Panc1 (cell line): ENCODE data around the gene SLF1. TPM values are rescaled to one million over a fixed set of nuclear protein-coding genes. Genes with fewer than 3 reads are reported as not detected.
A peak's percentile ranks its signal among the peaks of the same experiment; 100 is the strongest.

Experiments used
- ATAC-seq: fragments of 200-7000 bp; cut with Tn5 transposase; 2 replicates; pipeline ENCODE4 v1.9.1; 2020; ENCODE audit warnings: mild to moderate bottlenecking, moderate library complexity
- BruUV-seq: library from RNA; stranded (reverse); fragments of 400-500 nt; replicated peaks from 2 replicates; lab custom pipeline; 2021; lab: Mats Ljungman, UMichigan
- CTCF ChIA-PET: fragments of 300-600 bp; sonication (Branson Sonifier 250); formaldehyde crosslinking; loops from one replicate; lab custom pipeline; 2022; ENCODE audit warnings: antibody characterized with exemption; lab: Charles Lee
- POLR2A ChIA-PET: fragments of 300-600 bp; sonication (Branson Sonifier 250); formaldehyde crosslinking; loops from one replicate; lab custom pipeline; 2022; ENCODE audit warnings: antibody characterized with exemption; lab: Charles Lee
- DNase-seq: peaks from one replicate; pipeline ENCODE4 v3.0.0-alpha.2; 2010; ENCODE audit warnings: low read depth, low spot score
- H3K27ac ChIP-seq: 2 replicates; pipeline ENCODE4 v1.5.1; 2011; ENCODE audit warnings: mild to moderate bottlenecking, low read length, inconsistent platforms
- H3K27me3 ChIP-seq: fragments of 200-500 bp; sonication (Bioruptor generic); 2 replicates; pipeline ENCODE4 v1.6.0; 2014; ENCODE audit warnings: low read length, inconsistent platforms; ENCODE audit not compliant: control insufficient read depth, insufficient read depth
- H3K36me3 ChIP-seq: fragments of 200-500 bp; sonication (Bioruptor generic); 2 replicates; pipeline ENCODE4 v1.5.1; 2014; ENCODE audit warnings: inconsistent platforms, mild to moderate bottlenecking, low read length, moderate library complexity; ENCODE audit not compliant: control insufficient read depth, insufficient read depth
- H3K4me1 ChIP-seq: 2 replicates; pipeline ENCODE4 v1.5.1; 2011; ENCODE audit warnings: inconsistent platforms, mild to moderate bottlenecking, low read length, moderate library complexity; ENCODE audit not compliant: control insufficient read depth, insufficient read depth
- H3K4me3 ChIP-seq, 2 experiments: 2 replicates each; pipeline ENCODE4 v1.5.1; 2011 to 2012; ENCODE audit warnings: low read depth in 2 of 2, low read length in 2 of 2, mild to moderate bottlenecking in 2 of 2, inconsistent platforms in 1 of 2, moderate library complexity in 1 of 2
- H3K9me3 ChIP-seq: fragments of 200-500 bp; sonication (Bioruptor generic); 2 replicates; pipeline ENCODE4 v1.5.1; 2014; ENCODE audit warnings: low read depth, mild to moderate bottlenecking, inconsistent platforms, low read length, moderate library complexity; ENCODE audit not compliant: control insufficient read depth, insufficient read depth
- CTCF ChIP-seq: fragments of 450-650 bp; IDR thresholded peaks from 2 replicates; pipeline ENCODE4 v1.5.1; 2017; ENCODE audit warnings: mild to moderate bottlenecking
- POLR2AphosphoS5 ChIP-seq: IDR thresholded peaks from 2 replicates; pipeline ENCODE4 v1.6.1; 2012; ENCODE audit warnings: mild to moderate bottlenecking, low read depth, low read length, moderate library complexity
- REST ChIP-seq, 2 experiments: IDR thresholded peaks; 2 replicates each; pipeline ENCODE4 v1.6.1; 2011 to 2012; ENCODE audit warnings: low read depth in 2 of 2, control low read depth in 1 of 2, low read length in 1 of 2, mild to moderate bottlenecking in 1 of 2, moderate library complexity in 1 of 2; ENCODE audit not compliant: insufficient read depth in 1 of 2
- SIN3A ChIP-seq: IDR thresholded peaks from 2 replicates; pipeline ENCODE4 v1.6.1; 2012; ENCODE audit warnings: low read depth, mild to moderate bottlenecking, low read length, moderate library complexity, borderline replicate concordance; ENCODE audit not compliant: insufficient read depth
- TCF7L2 ChIP-seq: IDR thresholded peaks from 2 replicates; pipeline ENCODE4 v1.6.1; 2011; ENCODE audit warnings: mild to moderate bottlenecking, low read depth, low read length, inconsistent platforms
- in situ Hi-C: cut with HindIII; loops from 2 replicates; pipeline ENCODE4 v1.10.0; 2016; ENCODE audit warnings: low sequenced_read_pairs, low pct_unique_long_range_greater_than_20kb
- intact Hi-C: fragments of 100-400 bp; cut with micrococcal nuclease; formaldehyde crosslinking; loops from one replicate; pipeline ENCODE4 v1.10.0; 2022; ENCODE audit not compliant: unreplicated experiment
- total RNA-seq: library from RNA; stranded (reverse); gene quantifications from one replicate; pipeline ENCODE4 v1.2.1, GENCODE V29; 2021; ENCODE audit not compliant: unreplicated experiment

Gene SLF1
- total RNA-seq, 1 experiment from 2014 or later, result 9.7 TPM

DNA sequence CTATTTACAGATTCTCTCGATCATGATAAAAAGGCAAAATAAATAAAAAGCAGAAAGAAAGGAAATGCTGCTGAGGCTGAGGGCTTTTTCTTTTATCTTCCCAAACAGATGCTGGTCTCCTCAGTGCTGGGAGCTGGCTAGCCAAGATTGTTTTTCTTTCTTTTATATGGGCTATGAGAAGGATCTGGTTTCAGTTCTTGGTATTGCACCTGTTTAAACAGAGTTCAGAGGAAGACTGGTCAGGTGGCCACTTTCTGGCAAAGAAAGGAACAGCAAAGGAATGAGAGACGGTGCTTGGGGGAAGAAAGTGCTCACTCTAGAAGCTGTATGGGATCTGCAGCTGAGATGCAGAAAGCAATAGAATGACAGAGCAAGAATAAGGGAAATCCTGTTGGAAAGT, 88.9 kb downstream of the SLF1 start:
- no TSS peak for BruUV-seq
- ChIA-PET CTCF (interaction anchor here (1.3 kb wide), 1 partner anchor 182 kb away, joined by 3 read pairs; no protein-coding TSS in a partner anchor), POLR2A (interaction anchor here (0.9 kb wide), 1 partner anchor 191 kb away, joined by 4 read pairs; no protein-coding TSS in a partner anchor)
- H3K27me3 ChIP-seq, result no peaks in the 10 kb centered on the region
- ATAC-seq (peak; percentile 42; the same call in 1 of the 2 replicates), DNase-seq (no peak)
- no peak for TF ChIP-seq REST (IDR thresholded peaks at IDR 0.05; ENCODE audit: insufficient read depth in 1 of 2, low read depth in 2 of 2, low read length in 1 of 2)
- no peak for TF ChIP-seq POLR2AphosphoS5
- peak; percentile 83 for TF ChIP-seq TCF7L2
- in situ Hi-C loops (no loop called here), intact Hi-C loops (no loop called here)
- no peaks in the 10 kb centered on the region; the same call in 1 of the 2 replicates for H3K4me1 ChIP-seq
- no peak overlapping the region for H3K4me3 ChIP-seq
- no peak overlapping the region for H3K27ac ChIP-seq
- no peaks in the 10 kb centered on the region for H3K9me3 ChIP-seq
- H3K36me3 ChIP-seq, result peaks cover 2% of the 10 kb centered on the region; the same call in 1 of the 2 replicates

- Histone ChIP-seq H3K27me3 (no peaks in the 10 kb centered on the region), H3K27ac (0 out of 2 replicates have a peak overlapping the region, but pooled peaks have one; percentile 12), H3K9me3 (no peaks in the 10 kb centered on the region), H3K4me1 (no peaks in the 10 kb centered on the region; the same call in 1 of the 2 replicates), H3K4me3 (no peak overlapping the region), H3K36me3 (peaks cover 2% of the 10 kb centered on the region; the same call in 1 of the 2 replicates)
- no TSS peak for BruUV-seq
- DNase-seq, result no peak
- POLR2A ChIA-PET, result no interaction called here
- intact Hi-C loops, result no loop called here
- in situ Hi-C loops, result no loop called here
- no peak for ATAC-seq
- no peak for TF ChIP-seq CTCF
- TF ChIP-seq REST (IDR thresholded peaks at IDR 0.05; ENCODE audit: insufficient read depth in 1 of 2, low read depth in 2 of 2, low read length in 1 of 2), result no peak
- TF ChIP-seq TCF7L2, result no peak
- TF ChIP-seq SIN3A, result no peak
- TF ChIP-seq POLR2AphosphoS5, result no peak
- CTCF ChIA-PET, result no interaction called here
These were observed 90.8 kb downstream of the SLF1 start for GRCh38 chr5:94709277-94709676.
